Hepatocyte (in vitro differentiated cells): Measurements from ENCODE around the gene LEMD3.

Source experiments
- CTCF ChIP-seq: fragments of 200-600 bp; sonication (generic); IDR thresholded peaks from 2 replicates; pipeline ENCODE4 v1.5.1; 2016; ENCODE audit warnings: antibody characterized with exemption, mild to moderate bottlenecking; ENCODE audit not compliant: poor library complexity
- EZH2 ChIP-seq: fragments of 200-600 bp; sonication (generic); IDR thresholded peaks from 2 replicates; pipeline ENCODE4 v1.6.1; 2016; ENCODE audit warnings: antibody characterized with exemption, mild to moderate bottlenecking, borderline replicate concordance

GRCh38 chr12:65259501-65259900, 90.1 kb downstream of the LEMD3 start:
- TF ChIP-seq CTCF (no peak), EZH2 (no peak)
